Mesendoderm (in vitro differentiated cells): ENCODE measurements around the gene MAP4.

Experiments
- DNase-seq: peaks from one replicate; pipeline ENCODE4 v3.0.0; 2013
- H2AK5ac ChIP-seq: 2 replicates; pipeline ENCODE4 v1.6.1; 2013; ENCODE audit warnings: low read length, inconsistent platforms
- H2BK120ac ChIP-seq: 2 replicates; pipeline ENCODE4 v1.6.1; 2013; ENCODE audit warnings: low read depth, mild to moderate bottlenecking, low read length, moderate library complexity, mixed read lengths
- H2BK15ac ChIP-seq: replicated peaks from 2 replicates; pipeline ENCODE4 v1.6.1; 2013; ENCODE audit warnings: low read depth, mild to moderate bottlenecking, moderate library complexity
- H2BK5ac ChIP-seq: 2 replicates; pipeline ENCODE4 v1.6.1; 2013; ENCODE audit warnings: low read length, inconsistent platforms
- H3K18ac ChIP-seq: 2 replicates; pipeline ENCODE4 v1.6.1; 2013; ENCODE audit warnings: mild to moderate bottlenecking, low read length, mixed read lengths
- H3K23ac ChIP-seq: one replicate; pipeline ENCODE4 v1.6.1; 2013; ENCODE audit warnings: low read length
- H3K27ac ChIP-seq: 2 replicates; pipeline ENCODE4 v1.5.1; 2013; ENCODE audit warnings: low read depth, mild to moderate bottlenecking, inconsistent platforms, low read length, moderate library complexity
- H3K27me3 ChIP-seq: 2 replicates; pipeline ENCODE4 v1.6.1; 2013; ENCODE audit warnings: low read length, control low read depth, mild to moderate bottlenecking, inconsistent platforms; ENCODE audit not compliant: insufficient read depth, poor library complexity
- H3K36me3 ChIP-seq: 2 replicates; pipeline ENCODE4 v1.6.1; 2013; ENCODE audit warnings: low read length, inconsistent platforms; ENCODE audit not compliant: control insufficient read depth, insufficient read depth
- H3K4ac ChIP-seq: one replicate; pipeline ENCODE4 v1.6.1; 2013; ENCODE audit warnings: low read depth, mild to moderate bottlenecking, low read length, moderate library complexity
- H3K4me1 ChIP-seq: 2 replicates; pipeline ENCODE4 v1.6.1; 2013; ENCODE audit warnings: low read depth, low read length, inconsistent platforms; ENCODE audit not compliant: control insufficient read depth
- H3K4me2 ChIP-seq: 2 replicates; pipeline ENCODE4 v1.6.1; 2013; ENCODE audit warnings: low read length
- H3K4me3 ChIP-seq: 2 replicates; pipeline ENCODE4 v1.5.1; 2013; ENCODE audit warnings: mild to moderate bottlenecking, low read length
- H3K56ac ChIP-seq: one replicate; pipeline ENCODE4 v1.6.1; 2013; ENCODE audit warnings: low read length
- H3K79me1 ChIP-seq: 2 replicates; pipeline ENCODE4 v1.6.1; 2013; ENCODE audit warnings: low read length, inconsistent platforms
- H3K79me2 ChIP-seq: 2 replicates; pipeline ENCODE4 v1.6.1; 2013; ENCODE audit warnings: mild to moderate bottlenecking, low read length; ENCODE audit not compliant: control insufficient read depth, insufficient read depth
- H3K9ac ChIP-seq: 2 replicates; pipeline ENCODE4 v1.6.1; 2013; ENCODE audit warnings: low read length, inconsistent platforms
- H4K5ac ChIP-seq: one replicate; pipeline ENCODE4 v1.6.1; 2013; ENCODE audit warnings: low read length
- H4K8ac ChIP-seq: one replicate; pipeline ENCODE4 v1.6.1; 2013; ENCODE audit warnings: low read depth, mild to moderate bottlenecking, control low read depth, low read length, moderate library complexity
- WGBS: extraction: QIAGEN DNeasy Blood & Tissue Kit; methylation state at CpG from one replicate; pipeline ENCODE4 v1.1.7; 2013; ENCODE audit warnings: low lambda C conversion rate, missing lambda C conversion rate; ENCODE audit not compliant: insufficient coverage; ENCODE audit errors: extremely low coverage; 5-methylcytosine and 5-hydroxymethylcytosine counted together

Gene MAP4

GRCh38 chr3:47908744-47909143, 107.5 kb downstream of the MAP4 start:
- Histone ChIP-seq H3K56ac (no peak overlapping the region), H3K4me2 (no peak overlapping the region), H3K9ac (no peak overlapping the region), H3K27me3 (no peaks in the 10 kb centered on the region), H2BK5ac (no peak overlapping the region), H3K79me2 (no peaks in the 10 kb centered on the region), H3K4me3 (no peak overlapping the region), H3K23ac (no peak overlapping the region), H2BK120ac (no peak overlapping the region), H2BK15ac (no peak overlapping the region), H3K27ac (no peak overlapping the region), H3K18ac (no peak overlapping the region), H3K79me1 (no peaks in the 10 kb centered on the region), H3K36me3 (peaks cover 3% of the 10 kb centered on the region), H3K4ac (no peak overlapping the region), H3K4me1 (peaks cover 5% of the 10 kb centered on the region), H4K5ac (no peak overlapping the region), H2AK5ac (no peak overlapping the region), H4K8ac (no peak overlapping the region)
- no peak for DNase-seq
- no CpG with 5 or more reads among the region's 4 CpGs for WGBS

- no peak for DNase-seq
- Histone ChIP-seq H2AK5ac (no peak overlapping the region), H3K4me3 (no peak overlapping the region), H3K36me3 (peaks cover 3% of the 10 kb centered on the region), H4K5ac (no peak overlapping the region), H3K9ac (no peak overlapping the region), H3K23ac (no peak overlapping the region), H3K27ac (no peak overlapping the region), H2BK120ac (no peak overlapping the region), H2BK15ac (no peak overlapping the region), H3K56ac (no peak overlapping the region), H4K8ac (no peak overlapping the region), H3K4me1 (peaks cover 5% of the 10 kb centered on the region), H3K79me2 (no peaks in the 10 kb centered on the region), H2BK5ac (no peak overlapping the region), H3K27me3 (no peaks in the 10 kb centered on the region), H3K79me1 (no peaks in the 10 kb centered on the region), H3K4me2 (no peak overlapping the region), H3K18ac (no peak overlapping the region), H3K4ac (no peak overlapping the region)
Observed at GRCh38 chr3:47907784-47908183, 108.4 kb downstream of the MAP4 start.

- Histone ChIP-seq H3K4ac (no peak overlapping the region), H3K27ac (no peak overlapping the region)
Observed at GRCh38 chr3:47902746-47903145, 113.5 kb downstream of the MAP4 start.

GRCh38 chr3:47901280-47901833, 114.9 kb downstream of the MAP4 start:
- H3K36me3 ChIP-seq: no peaks in the 10 kb centered on the region
- no peak overlapping the region for H4K8ac ChIP-seq
- H3K18ac ChIP-seq: no peak overlapping the region
- no peak overlapping the region for H2BK120ac ChIP-seq
- H3K9ac ChIP-seq: no peak overlapping the region
- H3K4me2 ChIP-seq: no peak overlapping the region
- H2AK5ac ChIP-seq: no peak overlapping the region
- H3K79me1 ChIP-seq: no peaks in the 10 kb centered on the region
- H3K4me1 ChIP-seq: no peaks in the 10 kb centered on the region
- no peak overlapping the region for H2BK5ac ChIP-seq
- H3K79me2 ChIP-seq: no peaks in the 10 kb centered on the region
- no peak overlapping the region for H2BK15ac ChIP-seq
- no peak overlapping the region for H3K27ac ChIP-seq
- no peak overlapping the region for H3K56ac ChIP-seq
- H3K4ac ChIP-seq: no peak overlapping the region
- H3K4me3 ChIP-seq: no peak overlapping the region
- no peak overlapping the region for H4K5ac ChIP-seq
- DNase-seq: no peak
- H3K27me3 ChIP-seq: no peaks in the 10 kb centered on the region
- WGBS: no CpG with 5 or more reads among the region's 7 CpGs
- H3K23ac ChIP-seq: no peak overlapping the region

More at GRCh38 chr3:47902746-47903145, 113.5 kb downstream of the MAP4 start:
- Histone ChIP-seq H3K4me2 (no peak overlapping the region), H3K23ac (no peak overlapping the region), H2AK5ac (no peak overlapping the region), H2BK5ac (no peak overlapping the region), H3K9ac (no peak overlapping the region), H3K79me2 (no peaks in the 10 kb centered on the region), H4K5ac (no peak overlapping the region), H3K18ac (no peak overlapping the region), H3K79me1 (no peaks in the 10 kb centered on the region), H3K4me1 (no peaks in the 10 kb centered on the region), H3K36me3 (no peaks in the 10 kb centered on the region), H3K4me3 (no peak overlapping the region), H3K56ac (no peak overlapping the region), H2BK15ac (no peak overlapping the region), H4K8ac (no peak overlapping the region), H2BK120ac (no peak overlapping the region), H3K27me3 (no peaks in the 10 kb centered on the region)
- DNase-seq: no peak

DNA sequence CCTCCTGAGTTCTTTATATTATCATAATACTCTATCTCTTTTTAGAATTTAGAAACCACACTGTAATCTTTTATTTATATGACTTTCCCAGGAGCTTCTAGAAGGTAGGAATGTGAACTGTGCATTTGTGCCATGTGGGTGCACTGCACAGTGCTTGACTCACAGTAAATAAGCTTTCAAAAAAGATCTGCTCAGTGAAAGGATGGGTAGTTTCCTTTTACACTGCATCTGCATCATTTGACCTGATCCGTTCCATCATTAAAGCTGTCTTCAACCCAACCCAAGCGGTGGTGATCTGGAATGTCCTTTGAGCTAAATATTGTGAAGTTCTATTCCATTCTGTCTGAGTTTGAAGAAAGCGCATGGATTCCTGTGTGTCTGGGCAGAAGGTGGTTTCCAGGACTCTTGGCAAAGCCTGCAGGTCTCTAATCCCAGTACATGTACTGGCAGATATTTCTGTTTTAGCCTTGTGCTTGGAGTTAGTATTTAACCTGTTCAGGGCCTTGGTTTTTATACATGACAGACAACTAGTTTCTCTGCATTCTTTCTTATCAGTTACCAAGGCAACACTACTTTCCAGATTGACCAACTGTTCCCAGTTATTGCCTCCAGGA, 116.6 kb downstream of the MAP4 start:
- no peaks in the 10 kb centered on the region for H3K36me3 ChIP-seq
- no peak overlapping the region for H3K18ac ChIP-seq
- H3K79me2 ChIP-seq: no peaks in the 10 kb centered on the region
- DNase-seq: no peak
- no peak overlapping the region for H4K5ac ChIP-seq
- H3K79me1 ChIP-seq: no peaks in the 10 kb centered on the region
- H3K27me3 ChIP-seq: no peaks in the 10 kb centered on the region
- H3K27ac ChIP-seq: no peak overlapping the region
- no peak overlapping the region for H3K4ac ChIP-seq
- H3K4me3 ChIP-seq: no peak overlapping the region
- WGBS: no CpG with 5 or more reads among the region's 3 CpGs
- H2BK120ac ChIP-seq: no peak overlapping the region
- H3K4me2 ChIP-seq: no peak overlapping the region
- H3K56ac ChIP-seq: no peak overlapping the region
- no peak overlapping the region for H3K9ac ChIP-seq
- no peak overlapping the region for H2AK5ac ChIP-seq
- H3K23ac ChIP-seq: no peak overlapping the region
- H3K4me1 ChIP-seq: no peaks in the 10 kb centered on the region
- H4K8ac ChIP-seq: no peak overlapping the region
- H2BK5ac ChIP-seq: no peak overlapping the region
- no peak overlapping the region for H2BK15ac ChIP-seq

DNA sequence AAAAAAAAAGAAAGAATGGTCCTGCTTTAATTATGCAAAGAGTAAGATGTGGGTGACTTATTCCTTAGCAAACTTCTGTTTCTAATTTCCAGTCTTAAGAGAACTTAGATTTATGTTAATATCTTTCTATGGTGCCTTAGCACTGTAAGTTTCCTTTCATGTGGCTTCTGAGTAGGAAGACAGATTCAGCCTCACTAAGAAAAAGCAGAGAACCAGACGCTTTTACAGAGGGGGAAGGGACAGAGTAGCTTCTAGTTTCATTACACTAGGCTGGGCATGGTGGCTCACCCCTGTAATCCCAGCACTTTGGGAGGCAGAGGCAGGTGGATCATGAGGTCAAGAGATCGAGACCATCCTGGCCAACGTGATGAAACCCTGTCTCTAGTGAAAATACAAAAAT, 118.3 kb downstream of the MAP4 start:
- Histone ChIP-seq H3K23ac (no peak overlapping the region), H2BK120ac (no peak overlapping the region), H3K4me3 (no peak overlapping the region), H3K4me1 (no peaks in the 10 kb centered on the region), H3K79me2 (no peaks in the 10 kb centered on the region), H3K9ac (no peak overlapping the region), H4K5ac (no peak overlapping the region), H3K56ac (no peak overlapping the region), H2BK15ac (no peak overlapping the region), H3K4me2 (no peak overlapping the region), H4K8ac (no peak overlapping the region), H2AK5ac (no peak overlapping the region), H2BK5ac (no peak overlapping the region), H3K36me3 (no peaks in the 10 kb centered on the region), H3K79me1 (peaks cover 2% of the 10 kb centered on the region), H3K4ac (no peak overlapping the region), H3K27me3 (no peaks in the 10 kb centered on the region), H3K18ac (no peak overlapping the region), H3K27ac (no peak overlapping the region)
- WGBS: no CpG with 5 or more reads among the region's 3 CpGs
- no peak for DNase-seq
